ENCODE data around the gene RILP.

DNA sequence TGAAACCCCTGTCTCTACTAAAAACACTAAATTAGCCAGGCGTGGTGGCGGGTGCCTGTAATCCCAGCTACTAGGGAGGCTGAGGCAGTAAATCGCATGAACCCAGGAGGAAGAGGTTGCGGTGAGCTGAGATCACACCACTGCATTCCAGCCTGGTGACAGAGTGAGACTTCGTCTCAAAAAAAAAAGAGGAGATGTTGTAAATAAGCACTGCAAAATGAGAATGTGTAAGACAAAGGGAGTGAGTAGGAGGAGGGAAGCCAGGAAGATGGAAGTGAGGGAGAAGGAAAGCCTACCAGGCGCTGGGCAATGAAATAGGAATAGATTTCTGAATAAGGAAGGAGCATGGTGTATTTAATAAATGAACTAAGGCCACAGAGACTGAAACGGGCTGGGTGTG, 43.7 kb upstream of the RILP start:
- TF ChIP-seq POLR2AphosphoS5 (IDR thresholded peaks at IDR 0.05) (no peak), POLR2A (IDR thresholded peaks at IDR 0.05; ENCODE audit: low read depth) (no peak)

Measured in esophagus muscularis mucosa (tissue), 2 donors.